ENCODE measurements around the gene HDAC4.

GRCh38 chr2:239044336-239044735 lies 356.5 kb downstream of the HDAC4 start:
- TF ChIP-seq EZH2phosphoT487 (IDR thresholded peaks at IDR 0.05; ENCODE audit: low read depth, severe bottlenecking, unreplicated experiment) (no peak), EZH2 (IDR thresholded peaks at IDR 0.05; ENCODE audit: borderline replicate concordance) (no peak), CTCF (IDR thresholded peaks at IDR 0.05; ENCODE audit: poor library complexity) (no peak)
